Non-pigmented ciliary epithelial cell (primary cell): ENCODE data around the gene SCAMP2.

Experiments used
- DNase-seq: peaks from one replicate; pipeline ENCODE4 v3.0.0-alpha.2; 2010; ENCODE audit warnings: low read depth

Gene SCAMP2

DNA sequence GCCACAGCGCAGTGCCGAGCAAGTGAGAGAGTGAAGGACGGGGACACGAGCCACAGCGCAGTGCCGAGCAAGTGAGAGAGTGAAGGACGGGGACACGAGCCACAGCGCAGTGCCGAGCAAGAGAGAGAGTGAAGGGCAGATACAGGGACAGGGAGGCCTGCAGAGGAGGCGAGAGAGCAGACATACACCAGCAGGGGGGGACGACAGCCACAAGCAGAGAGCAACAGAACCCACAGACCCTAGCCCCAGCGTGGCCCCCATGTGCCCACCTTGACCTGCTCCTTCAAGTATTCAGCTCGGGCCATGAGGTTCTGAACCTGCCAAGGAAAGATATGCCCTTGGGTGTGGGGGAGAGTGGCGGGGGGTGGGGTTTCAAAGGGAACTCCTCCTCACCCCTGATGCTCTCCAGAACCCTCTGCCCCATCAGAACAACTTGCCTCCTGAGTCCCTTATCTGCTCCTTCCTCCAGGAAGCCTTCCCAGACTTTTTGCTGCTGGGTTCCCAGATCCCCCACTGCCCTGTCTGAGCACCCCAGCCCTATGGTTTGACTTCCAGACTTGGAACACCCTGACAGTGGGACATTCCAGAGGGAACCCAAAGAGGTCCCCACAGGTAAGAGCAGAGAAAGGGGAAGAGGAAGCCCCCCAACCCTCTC is 35.6 kb downstream of the SCAMP2 start:
- DNase-seq, result no peak

DNA sequence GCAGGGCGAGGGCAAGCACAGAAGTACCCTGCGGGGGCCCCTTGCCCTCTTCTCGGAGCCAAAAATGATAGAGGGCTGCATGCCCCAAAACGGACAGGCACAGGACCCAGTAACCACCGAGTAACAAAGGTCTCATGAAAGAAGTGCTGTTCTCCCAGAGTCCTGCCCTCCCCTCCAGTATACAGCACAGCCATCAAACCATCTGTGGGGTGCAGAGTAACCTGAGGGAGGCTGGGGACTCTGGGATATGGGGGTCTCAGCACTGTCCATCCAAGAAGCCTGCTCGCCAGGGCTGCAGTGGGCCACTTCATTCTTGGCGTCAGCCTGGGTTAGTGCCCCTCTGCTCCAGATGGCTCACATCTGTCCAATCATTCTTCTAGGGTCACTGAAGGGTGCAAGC is 36.3 kb downstream of the SCAMP2 start:
- no peak for DNase-seq

DNA sequence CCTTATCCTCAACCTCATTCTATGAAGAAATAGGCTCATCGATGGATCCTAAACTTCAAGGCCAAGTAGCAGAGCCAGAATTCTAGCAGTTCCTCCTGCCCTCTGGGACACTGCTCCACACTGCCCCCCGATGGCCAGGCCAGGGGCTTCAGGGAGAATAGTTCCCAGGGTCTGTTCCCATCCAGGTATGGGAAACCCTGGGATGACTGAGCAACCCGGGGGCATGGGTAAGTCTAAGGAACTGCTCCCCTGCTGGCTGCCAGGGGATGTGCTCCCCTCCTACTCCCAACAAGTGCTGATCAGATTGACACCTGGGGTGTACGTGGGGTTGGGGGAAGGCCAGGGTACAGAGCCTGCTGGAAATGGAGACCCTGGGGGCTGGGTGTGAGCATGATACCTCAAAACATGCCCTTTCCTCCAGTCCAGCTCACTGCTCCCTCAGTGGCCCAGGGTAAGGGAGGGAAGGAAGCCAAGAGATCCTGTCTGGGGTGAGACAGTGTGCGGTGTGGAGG is 37.8 kb downstream of the SCAMP2 start:
- DNase-seq, result no peak

DNA sequence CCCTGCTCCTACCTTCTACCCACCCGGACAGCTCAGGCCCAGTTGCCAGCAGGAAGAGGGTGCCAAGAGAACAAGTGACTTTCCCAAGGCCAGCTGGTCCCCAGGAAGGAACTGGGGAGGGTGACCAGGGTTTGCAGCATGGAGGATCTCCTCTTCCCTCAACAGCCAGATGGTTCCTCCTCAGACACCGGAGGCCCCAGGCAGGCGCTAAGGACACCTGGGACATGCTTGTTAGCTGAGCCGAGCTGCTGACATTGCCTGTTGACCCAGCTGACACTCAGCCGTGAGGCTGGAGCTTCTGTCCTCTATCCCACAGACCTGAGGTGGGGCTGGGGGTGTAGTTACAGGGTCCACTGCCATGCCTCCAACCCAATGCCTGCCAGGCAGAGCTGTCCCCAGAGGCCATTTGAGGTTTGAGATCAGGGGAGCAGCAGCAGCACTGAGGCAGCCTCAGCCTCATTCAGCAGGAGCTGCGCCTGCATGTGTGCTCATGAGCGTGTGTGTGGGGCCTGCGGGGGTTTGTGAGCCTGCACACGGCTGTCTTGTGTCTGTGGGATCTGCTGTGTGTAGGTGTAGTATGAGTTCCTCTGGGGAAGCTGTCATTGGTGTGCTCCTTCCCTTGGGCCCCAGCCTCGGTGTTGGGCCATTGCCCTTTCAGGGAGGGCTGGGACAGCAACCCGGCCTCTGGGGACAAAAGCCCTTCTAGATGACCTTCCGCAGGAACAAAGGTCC is 39.6 kb downstream of the SCAMP2 start:
- no peak for DNase-seq

DNA sequence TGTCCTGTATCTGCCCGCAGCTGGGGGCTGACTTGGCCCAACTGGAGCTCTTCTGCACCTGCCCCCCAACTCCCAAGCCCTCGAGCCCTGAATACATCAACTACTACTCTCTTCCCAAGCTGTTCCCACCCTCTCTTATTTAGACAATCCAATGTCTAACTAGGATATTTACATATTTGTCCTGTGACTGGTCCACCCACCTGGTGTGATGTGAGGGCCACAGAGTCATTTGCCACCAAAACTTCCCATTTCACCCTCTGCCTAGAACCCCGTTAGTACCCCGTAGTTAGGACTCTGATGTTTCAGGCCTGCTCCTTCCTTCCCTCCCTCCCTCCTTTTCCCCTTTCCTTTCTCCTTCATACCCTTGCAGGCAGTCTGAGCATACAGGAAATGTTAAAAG is 40.3 kb downstream of the SCAMP2 start:
- no peak for DNase-seq

DNA sequence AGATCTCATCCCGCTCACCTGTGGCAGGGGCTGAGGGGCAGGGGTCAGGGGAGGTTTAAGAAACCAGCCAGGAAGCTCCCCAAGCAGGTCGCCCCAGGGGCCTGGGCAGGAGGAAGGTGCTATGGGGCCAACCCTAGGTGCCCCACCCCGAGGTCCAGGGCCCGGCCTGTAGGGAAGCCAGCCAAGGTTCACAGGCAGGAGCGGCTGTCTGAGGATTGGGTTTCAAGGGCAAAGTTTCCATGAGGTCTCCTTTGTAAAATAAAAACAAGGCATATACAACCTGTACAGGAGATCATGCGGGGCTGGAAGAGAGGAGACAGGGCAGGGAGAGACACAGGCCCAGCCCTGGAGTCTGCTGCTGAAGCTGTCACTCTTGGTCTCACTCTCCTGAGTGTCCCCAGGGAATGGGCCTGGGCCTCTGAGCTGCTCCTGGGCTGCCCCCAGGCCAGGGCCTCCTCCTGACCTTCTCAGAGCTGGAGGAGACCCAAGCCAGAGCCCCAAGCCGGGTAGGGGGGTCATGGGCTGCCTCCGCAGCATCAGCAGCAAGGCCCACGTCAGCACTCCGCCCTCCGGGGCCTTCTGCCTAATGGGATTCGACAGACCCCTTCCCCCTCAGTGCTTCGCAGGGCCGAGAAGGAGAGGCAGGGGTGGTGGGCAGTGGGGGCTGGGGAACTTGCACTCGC is 41.2 kb downstream of the SCAMP2 start:
- DNase-seq, result no peak

DNA sequence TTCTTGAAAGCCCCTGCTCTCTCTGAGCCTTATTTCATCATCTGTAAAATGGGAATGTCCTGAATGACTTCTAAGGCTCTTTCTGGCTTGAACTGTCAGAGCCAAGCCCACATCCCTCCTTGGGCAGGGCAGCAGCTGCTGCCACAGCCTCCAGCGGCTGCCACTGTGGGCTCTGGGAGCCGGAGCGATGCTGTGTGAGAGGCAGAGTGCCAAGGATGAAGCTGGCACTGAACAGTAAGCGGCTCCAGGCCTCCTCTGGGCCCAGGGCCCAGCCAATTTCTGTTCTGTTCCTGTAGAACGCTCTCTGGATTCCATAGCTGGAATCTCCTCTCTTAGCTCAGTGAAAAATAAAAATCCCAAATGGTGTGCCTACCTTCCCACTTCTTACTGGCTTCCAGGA is 42.3 kb downstream of the SCAMP2 start:
- DNase-seq, result no peak

DNA sequence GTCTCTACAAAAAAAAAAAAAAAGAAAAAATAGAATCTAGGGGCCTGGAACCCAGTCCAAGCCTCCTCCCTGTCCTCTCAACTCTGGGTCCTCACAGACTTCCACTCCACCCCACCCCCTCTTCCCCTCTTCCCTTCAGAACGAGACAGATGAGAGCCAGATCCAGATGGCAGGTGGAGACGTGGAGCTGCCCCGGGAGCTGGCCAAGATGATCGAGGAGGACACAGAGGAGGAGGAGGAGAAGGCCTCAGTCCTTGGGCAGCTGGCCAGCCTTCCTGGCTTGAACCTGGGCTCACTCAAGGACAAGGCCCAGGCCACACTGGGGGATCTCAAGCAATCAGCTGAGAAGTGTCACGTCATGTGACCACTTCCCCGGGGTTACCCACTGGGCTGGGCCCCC is 43.2 kb downstream of the SCAMP2 start:
- no peak for DNase-seq

DNA sequence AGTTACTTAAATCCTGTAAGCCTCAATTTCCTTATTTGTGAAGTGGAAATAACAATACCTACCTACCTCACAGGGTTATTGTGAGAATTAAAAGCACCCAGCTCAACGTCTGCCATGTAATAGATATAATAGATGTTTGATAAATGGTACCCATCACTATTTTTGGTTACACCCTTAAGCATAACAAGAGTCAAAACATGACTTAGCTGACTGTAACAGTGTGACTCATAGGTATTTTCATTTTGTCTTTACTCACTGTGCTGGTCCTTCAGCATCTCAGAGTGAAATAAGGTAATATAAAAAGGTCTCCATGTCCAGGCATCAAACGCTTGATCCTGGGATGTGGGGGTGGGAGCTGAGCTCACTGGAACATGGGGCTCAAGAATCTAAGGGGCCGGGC is 43.7 kb downstream of the SCAMP2 start:
- DNase-seq, result no peak

DNA sequence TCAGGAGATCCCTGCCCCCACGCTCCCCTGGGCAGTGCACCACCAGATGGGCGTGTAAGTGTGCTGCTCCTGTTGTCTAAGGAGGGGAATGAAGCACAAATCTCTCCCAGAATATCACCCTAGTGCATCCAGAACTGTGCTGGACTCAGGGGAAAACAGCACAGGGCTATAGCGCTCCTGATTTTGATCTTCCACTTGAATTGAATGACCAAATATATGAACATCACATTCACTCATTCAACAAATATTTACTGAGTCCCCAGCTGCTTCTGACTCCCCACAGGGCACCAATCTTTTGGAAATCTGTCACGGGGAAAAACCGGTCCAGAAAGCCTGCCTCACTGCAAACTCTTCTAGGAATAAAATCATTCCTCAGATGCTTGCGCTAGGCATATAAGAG is 44.3 kb downstream of the SCAMP2 start:
- no peak for DNase-seq

DNA sequence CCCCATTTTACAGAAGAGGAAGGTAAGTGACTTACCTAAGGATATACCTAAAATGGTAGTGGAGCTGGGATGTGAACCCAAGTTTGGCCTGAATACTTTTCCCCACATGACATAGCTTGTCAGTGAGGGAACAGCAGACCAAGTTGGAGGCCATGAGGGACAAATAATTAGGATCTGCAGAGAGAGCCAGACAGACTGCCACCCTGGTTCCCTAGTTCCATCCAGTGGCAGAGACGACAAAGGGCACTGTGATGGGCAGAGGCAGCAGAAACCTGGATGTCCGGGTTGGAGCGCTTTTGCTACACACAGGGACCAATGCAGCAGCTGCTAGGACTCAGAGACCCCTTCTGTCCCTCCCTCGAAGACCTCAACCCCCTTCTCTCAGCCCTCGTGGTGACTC is 45.6 kb downstream of the SCAMP2 start:
- DNase-seq, result no peak

DNA sequence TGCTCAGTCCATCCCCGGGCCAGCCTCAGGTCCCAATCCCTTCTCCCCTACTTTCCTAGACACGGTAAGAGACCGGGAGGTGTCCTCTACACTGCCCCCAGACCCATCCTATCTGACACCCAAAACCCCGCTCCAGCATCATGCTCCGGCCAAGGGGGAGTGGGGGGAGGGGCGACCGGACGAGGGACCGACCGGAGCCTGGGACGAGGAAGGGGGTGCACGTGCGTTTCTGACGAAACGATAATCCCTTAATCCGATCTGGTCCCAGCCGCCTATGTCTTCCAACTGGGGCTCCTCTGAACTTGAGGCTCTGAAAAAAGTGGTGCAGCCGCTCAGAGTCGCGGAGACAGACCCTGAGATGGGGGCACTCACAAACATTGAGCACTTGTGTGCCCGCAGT is 46.2 kb downstream of the SCAMP2 start:
- DNase-seq, result no peak

DNA sequence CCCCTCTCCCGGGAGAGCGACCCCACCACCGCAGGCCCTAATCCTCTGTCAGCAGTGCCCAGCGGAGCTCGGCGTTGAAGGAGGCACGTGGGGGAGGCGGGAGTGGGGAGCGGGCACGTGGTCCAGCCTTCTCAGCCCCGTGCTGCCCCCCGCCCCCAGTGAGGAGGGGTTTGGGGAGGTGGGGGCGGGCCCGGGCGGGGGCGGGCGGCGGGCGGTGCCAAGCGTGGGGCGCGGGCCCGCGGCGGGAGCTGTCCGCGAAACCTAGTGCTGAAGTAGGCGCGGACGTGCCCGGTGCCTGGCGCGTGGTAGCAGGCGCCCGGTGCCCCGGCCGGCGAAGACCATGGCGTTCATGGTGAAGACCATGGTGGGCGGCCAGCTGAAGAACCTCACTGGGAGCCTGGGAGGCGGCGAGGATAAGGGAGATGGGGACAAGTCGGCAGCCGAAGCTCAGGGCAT is 46.8 kb downstream of the SCAMP2 start, which contains the start of gene CPLX3:
CPLX3 (plus strand) TSS at position 264 of the 456 bp plus-strand sequence; CDS start at position 341, 77 bp downstream.
- no peak for DNase-seq

DNA sequence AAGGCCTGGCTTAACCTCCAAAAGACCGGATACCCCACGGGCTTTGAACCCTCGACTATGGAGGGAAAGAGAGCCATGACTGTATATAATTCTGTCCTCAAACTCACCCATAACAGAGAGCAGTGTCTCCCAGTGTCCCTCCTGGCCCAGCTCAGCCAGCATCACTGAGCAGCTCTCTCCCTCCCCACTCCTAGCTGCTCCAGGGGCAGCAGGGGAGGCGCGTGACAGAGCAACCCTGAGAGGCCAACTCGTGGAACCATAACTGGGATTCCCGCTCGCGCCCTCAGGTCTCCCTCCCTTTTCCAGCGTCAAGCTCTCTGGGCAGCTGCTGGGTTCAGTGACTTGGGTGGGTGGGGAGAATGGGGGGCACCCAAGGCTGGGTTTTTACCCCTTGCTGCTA is 47.3 kb downstream of the SCAMP2 start:
- no peak for DNase-seq

DNA sequence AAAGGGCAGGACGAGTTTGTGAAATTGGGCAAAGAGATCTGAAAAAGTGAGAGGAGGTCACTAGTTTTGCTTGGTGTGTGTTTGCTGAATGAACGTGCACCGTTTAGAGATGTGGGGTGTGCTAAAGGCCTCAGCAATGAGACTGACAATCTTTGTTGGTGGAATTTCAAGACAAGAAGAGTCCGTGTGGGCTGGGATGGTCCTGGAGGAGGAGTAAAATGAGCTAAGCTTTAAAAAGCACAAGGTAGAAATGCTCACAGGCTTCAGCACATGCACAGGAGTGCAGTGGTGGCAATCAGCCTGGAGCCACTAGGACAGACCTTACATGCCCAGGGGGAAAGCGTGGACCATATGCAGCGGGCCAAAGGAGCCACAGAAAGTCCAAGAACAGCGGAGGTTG is 48.2 kb downstream of the SCAMP2 start:
- no peak for DNase-seq

DNA sequence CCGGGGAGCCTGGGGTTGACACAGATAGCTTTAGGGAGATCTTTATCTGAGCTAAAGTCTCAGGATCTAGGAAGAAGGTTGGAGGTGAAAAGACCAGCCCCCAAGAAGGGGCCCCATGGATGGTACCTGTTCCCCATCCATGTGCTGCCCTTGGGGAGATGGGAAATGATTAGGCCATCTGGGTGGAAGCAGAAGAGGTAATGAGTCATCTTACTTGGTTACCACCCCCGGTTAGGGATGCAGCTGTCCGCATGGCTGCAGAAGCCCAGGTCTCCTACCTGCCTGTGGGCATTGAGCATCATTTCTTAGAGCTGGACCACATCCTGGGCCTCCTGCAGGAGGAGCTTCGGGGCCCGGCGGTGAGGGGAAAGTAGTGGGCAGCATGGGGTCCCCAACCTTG is 49.8 kb downstream of the SCAMP2 start:
- no peak for DNase-seq

DNA sequence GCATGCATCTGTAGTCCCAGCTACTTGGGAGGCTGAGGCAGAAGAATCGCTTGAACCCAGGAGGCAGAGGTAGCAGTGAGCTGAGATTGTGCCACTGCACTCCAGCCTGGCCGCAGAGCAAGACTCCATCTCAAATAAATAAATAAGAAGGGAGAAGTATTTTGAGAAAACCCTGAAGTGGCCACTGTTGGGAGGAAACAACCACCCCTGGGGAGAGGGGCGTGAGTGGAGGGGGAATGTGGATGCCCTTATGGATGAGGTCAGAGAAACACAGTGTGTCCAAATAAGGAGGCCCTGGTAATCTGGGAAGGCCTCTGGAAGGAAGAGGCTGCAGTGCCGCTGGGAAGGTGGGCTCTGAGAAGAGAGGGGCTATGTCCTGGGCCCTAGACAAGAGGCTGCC is 50.9 kb downstream of the SCAMP2 start:
- DNase-seq, result no peak

DNA sequence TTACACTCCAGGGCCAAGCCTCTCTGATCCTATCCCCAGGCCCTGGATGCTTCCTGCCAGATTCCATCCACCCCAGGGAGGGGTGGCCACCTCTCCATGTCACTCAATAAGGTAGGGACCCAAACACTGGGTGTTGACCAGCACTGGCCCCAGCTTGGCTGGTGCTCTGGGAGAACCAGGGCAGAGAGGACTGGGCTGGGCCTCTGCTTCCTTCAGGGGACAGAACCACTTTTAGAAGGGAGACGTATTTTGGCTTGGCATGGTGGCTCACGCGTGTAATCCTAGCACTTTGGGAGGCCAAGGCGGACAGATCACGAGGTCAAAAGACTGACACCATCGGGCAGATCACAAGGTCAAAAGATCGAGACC is 51.4 kb downstream of the SCAMP2 start:
- DNase-seq, result no peak

DNA sequence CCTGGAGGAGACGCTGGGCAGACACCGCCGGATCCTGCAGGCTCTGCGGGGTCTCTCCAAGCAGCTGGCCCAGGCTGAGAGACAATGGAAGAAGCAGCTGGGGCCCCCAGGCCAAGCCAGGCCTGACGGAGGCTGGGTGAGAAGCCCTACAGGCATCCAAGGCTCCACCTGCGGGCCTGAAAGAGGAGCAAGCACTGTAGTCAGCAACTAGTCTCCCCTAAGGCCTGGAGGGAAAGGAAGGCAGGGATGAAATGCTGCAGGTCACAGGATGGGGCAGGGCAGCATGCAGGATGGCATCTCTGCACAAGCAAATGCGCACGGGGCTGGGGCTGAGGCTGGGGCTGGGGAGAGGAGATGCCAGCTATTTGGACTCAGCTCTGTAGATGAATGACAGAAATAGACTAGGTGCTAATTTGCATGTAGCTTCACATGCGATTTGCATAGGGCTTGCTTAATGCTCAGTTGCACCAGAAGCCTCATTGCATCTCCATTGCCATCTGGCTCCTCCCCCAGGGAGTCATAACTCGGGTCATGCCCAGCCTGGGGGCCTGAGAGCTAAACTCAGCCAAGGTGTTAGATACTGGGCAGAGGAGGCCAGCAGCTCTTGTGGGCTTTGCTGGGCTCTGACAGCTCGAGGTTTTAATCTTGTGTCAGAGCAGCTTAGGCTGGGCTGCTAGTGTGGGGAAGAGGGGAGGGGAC is 51.9 kb downstream of the SCAMP2 start:
- no peak for DNase-seq

DNA sequence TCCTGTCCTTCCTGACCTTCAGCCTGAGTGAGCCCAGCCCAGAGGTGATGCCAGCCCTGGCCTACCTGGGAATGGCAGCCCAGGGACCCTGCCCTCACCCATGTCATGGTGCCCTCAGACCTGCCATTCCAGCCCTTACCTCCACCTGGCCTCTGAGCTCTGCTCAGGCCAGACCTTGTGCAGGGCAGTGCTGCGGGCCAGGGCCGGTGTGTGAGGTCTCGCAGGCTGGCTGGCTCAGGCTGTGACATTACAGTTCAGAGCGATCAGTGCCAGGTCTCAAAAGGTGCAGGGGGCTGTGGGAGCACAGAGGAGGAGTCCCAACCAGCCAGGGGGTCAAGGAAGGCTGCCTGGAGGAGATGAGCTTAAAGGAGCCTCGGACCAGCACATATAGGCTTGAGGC is 53.1 kb downstream of the SCAMP2 start:
- no peak for DNase-seq

DNA sequence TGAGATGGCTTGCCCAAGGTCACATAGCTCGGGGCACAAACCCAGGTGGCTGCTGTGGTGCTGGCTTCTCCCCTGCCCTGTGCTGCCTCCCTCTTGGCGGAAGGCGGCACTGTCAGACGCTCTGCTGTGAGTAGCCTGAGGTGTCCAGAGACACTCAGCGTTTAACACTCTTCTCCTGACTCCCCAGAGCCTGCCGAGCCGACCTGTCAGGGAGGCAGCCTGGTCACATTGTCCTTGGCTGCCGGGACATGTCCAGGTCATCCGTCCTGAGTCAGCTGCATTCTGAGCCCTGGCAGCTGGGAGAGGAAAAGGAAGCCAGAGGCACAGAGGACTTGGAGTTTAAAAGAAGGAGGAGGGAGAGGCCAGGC is 55.8 kb downstream of the SCAMP2 start:
- DNase-seq, result no peak

DNA sequence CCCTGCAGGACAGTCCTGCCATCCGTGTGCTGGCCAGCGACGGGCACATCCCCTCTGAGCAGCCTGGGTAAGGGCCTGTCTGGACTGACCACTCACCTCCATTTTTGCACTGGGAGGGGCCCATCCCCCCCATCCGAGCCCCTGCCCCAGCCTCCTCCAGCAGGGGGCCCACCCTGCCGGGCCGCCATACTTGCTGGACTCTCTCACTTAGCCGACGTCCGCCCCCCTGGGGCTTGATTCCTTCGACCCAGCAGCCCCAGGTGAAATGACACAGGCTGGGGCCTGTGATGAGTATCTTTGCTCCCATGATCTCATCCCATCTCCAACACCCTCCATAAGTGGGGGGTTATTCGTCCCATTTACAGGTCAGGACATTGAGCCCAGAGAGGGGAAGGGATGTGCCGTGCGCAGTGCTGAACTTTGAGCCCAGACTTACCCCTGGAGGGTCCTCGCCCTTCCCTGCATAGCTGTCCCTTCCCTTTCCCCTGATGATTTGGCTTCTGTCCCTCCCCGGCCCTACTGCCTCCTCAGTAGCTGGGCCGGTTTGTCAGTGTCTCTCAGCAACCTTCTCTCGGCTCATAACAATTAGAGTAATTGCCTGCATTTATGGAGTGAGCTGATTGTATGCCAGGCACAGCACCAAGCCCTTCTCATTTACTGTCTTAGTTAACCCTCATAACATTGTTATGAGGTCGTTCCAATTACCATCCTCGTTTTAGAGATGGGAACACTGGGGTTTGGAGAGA is 56.4 kb downstream of the SCAMP2 start:
- DNase-seq, result no peak
